Activated B cell treated with CpG ODN at 0.5 μM for 24 hours (primary cell): ENCODE measurements around the gene MAP2K6. TPM values are rescaled to one million over a fixed set of nuclear protein-coding genes. Genes with fewer than 3 reads are reported as not detected.

Source experiments
- ATAC-seq: fragments of 200-7000 bp; cut with Tn5 transposase; one replicate; pipeline ENCODE4 v1.10.0; 2021; ENCODE audit warnings: low read depth, mild to moderate bottlenecking, moderate library complexity
- CTCF ChIA-PET: fragments of 350-600 bp; sonication (Branson Sonifier 250); formaldehyde crosslinking; loops from one replicate; lab custom pipeline; 2021; ENCODE audit warnings: antibody characterized with exemption; lab: Charles Lee
- POLR2A ChIA-PET: fragments of 350-600 bp; sonication (Branson Sonifier 250); formaldehyde crosslinking; loops from one replicate; lab custom pipeline; 2021; ENCODE audit warnings: antibody characterized with exemption; lab: Charles Lee
- DNase-seq: peaks from one replicate; pipeline ENCODE4 v3.0.0; 2022
- H3K27ac Mint-ChIP-seq: one replicate; pipeline ENCODE4 v1.8.0; 2020; ENCODE audit warnings: mixed read lengths
- H3K27me3 Mint-ChIP-seq: one replicate; pipeline ENCODE4 v1.8.0; 2021; ENCODE audit warnings: mixed read lengths
- H3K36me3 Mint-ChIP-seq: one replicate; pipeline ENCODE4 v1.8.0; 2021; ENCODE audit warnings: low read depth, mixed read lengths
- H3K4me1 Mint-ChIP-seq: one replicate; pipeline ENCODE4 v1.8.0; 2021; ENCODE audit warnings: mixed read lengths
- H3K4me3 Mint-ChIP-seq: one replicate; pipeline ENCODE4 v1.8.0; 2020; ENCODE audit warnings: mild to moderate bottlenecking, mixed read lengths
- H3K9me3 Mint-ChIP-seq: one replicate; pipeline ENCODE4 v1.8.0; 2020; ENCODE audit warnings: mixed read lengths
- CTCF ChIP-seq: fragments of 200-600 bp; IDR thresholded peaks from one replicate; pipeline ENCODE4 v1.8.0; 2022; ENCODE audit warnings: antibody characterized with exemption, mild to moderate bottlenecking
- intact Hi-C: fragments of 100-400 bp; cut with micrococcal nuclease; formaldehyde crosslinking; loops from one replicate; pipeline ENCODE4 v1.15.1; 2024
- total RNA-seq: library from RNA; stranded (reverse); gene quantifications from 2 replicates; pipeline ENCODE4 v1.2.3, GENCODE V29; 2022

The MAP2K6 gene
- total RNA-seq, 1 donor from 2014 or later = 2.9 TPM

- no peak overlapping the region for H3K4me3 Mint-ChIP-seq
- ChIA-PET POLR2A (no interaction called here), CTCF (no interaction called here)
- H3K27ac Mint-ChIP-seq = no peak overlapping the region
- no peaks in the 10 kb centered on the region for H3K27me3 Mint-ChIP-seq
- no peak for TF ChIP-seq CTCF
- peaks cover 13% of the 10 kb centered on the region for H3K9me3 Mint-ChIP-seq
- peaks cover 15% of the 10 kb centered on the region for H3K36me3 Mint-ChIP-seq
- intact Hi-C loops = no loop called here
- DNase-seq (no peak), ATAC-seq (no peak)
- H3K4me1 Mint-ChIP-seq = peaks cover 2% of the 10 kb centered on the region
Observed at GRCh38 chr17:69441179-69441578, 26.7 kb downstream of the MAP2K6 start.

GRCh38 chr17:69443138-69443537, 28.6 kb downstream of the MAP2K6 start:
- Mint-ChIP-seq H3K4me3 (no peak overlapping the region), H3K27me3 (no peaks in the 10 kb centered on the region), H3K27ac (no peak overlapping the region), H3K36me3 (peaks cover 14% of the 10 kb centered on the region), H3K4me1 (peaks cover 2% of the 10 kb centered on the region), H3K9me3 (peaks cover 13% of the 10 kb centered on the region)
- ChIA-PET POLR2A (no interaction called here), CTCF (no interaction called here)
- ATAC-seq (no peak), DNase-seq (no peak)
- no peak for TF ChIP-seq CTCF
- intact Hi-C loops = no loop called here

- POLR2A ChIA-PET = no interaction called here
Observed at GRCh38 chr17:69444023-69444422, 29.5 kb downstream of the MAP2K6 start.

GRCh38 chr17:69445132-69445531, 30.6 kb downstream of the MAP2K6 start:
- no peak overlapping the region for H3K4me3 Mint-ChIP-seq
- DNase-seq = no peak
- POLR2A ChIA-PET = no interaction called here

More at GRCh38 chr17:69444023-69444422, 29.5 kb downstream of the MAP2K6 start:
- Mint-ChIP-seq H3K27me3 (no peaks in the 10 kb centered on the region), H3K4me3 (no peak overlapping the region), H3K27ac (no peak overlapping the region), H3K36me3 (peaks cover 14% of the 10 kb centered on the region), H3K9me3 (peaks cover 13% of the 10 kb centered on the region), H3K4me1 (peaks cover 6% of the 10 kb centered on the region)
- DNase-seq (no peak), ATAC-seq (no peak)
- CTCF ChIA-PET = no interaction called here
- no peak for TF ChIP-seq CTCF
- intact Hi-C loops = no loop called here

GRCh38 chr17:69447726-69448125, 33.2 kb downstream of the MAP2K6 start:
- ATAC-seq = no peak
- TF ChIP-seq CTCF = no peak
- peaks cover 27% of the 10 kb centered on the region for H3K4me1 Mint-ChIP-seq
- H3K9me3 Mint-ChIP-seq = no peaks in the 10 kb centered on the region
- intact Hi-C loops = no loop called here
- ChIA-PET POLR2A (no interaction called here), CTCF (no interaction called here)
- no peaks in the 10 kb centered on the region for H3K36me3 Mint-ChIP-seq
- no peak for DNase-seq
- no peaks in the 10 kb centered on the region for H3K27me3 Mint-ChIP-seq
- no peak overlapping the region for H3K27ac Mint-ChIP-seq
- no peak overlapping the region for H3K4me3 Mint-ChIP-seq

More at GRCh38 chr17:69445132-69445531, 30.6 kb downstream of the MAP2K6 start:
- H3K4me1 Mint-ChIP-seq = peaks cover 7% of the 10 kb centered on the region
- H3K9me3 Mint-ChIP-seq = peaks cover 7% of the 10 kb centered on the region
- intact Hi-C loops = no loop called here
- H3K27me3 Mint-ChIP-seq = no peaks in the 10 kb centered on the region
- no peak for TF ChIP-seq CTCF
- peaks cover 8% of the 10 kb centered on the region for H3K36me3 Mint-ChIP-seq
- CTCF ChIA-PET = no interaction called here
- no peak overlapping the region for H3K27ac Mint-ChIP-seq
- ATAC-seq = no peak
